ENCODE measurements around the gene ZDHHC13. TPM values are rescaled to one million over a fixed set of nuclear protein-coding genes. Genes with fewer than 3 reads are reported as not detected.

The ZDHHC13 gene
- polyA plus RNA-seq, 2 of the 4 experiments (the other 2 are of a cell fraction), result 17.6 to 34.3 TPM

GRCh38 chr11:19193916-19194315 lies 76.9 kb downstream of the ZDHHC13 start:
- no peak for FAIRE-seq
- 85% methylated on average over 2 of the region's 2 CpGs for WGBS (ENCODE audit: missing lambda C conversion rate)
- POLR2A ChIA-PET, result no interaction called here

GRCh38 chr11:19194620-19195308 lies 77.8 kb downstream of the ZDHHC13 start:
- H3K4me3 ChIP-seq, result no peak overlapping the region
- no peak for FAIRE-seq
- ChIA-PET CTCF (no interaction called here), POLR2A (no interaction called here)
- H3K4me2 ChIP-seq, result no peak overlapping the region
- no peaks in the 10 kb centered on the region for H3K4me1 ChIP-seq
- DNase-seq (ENCODE audit: low read depth in 1 of 2, low spot score in 1 of 2), result no peak
- no peak overlapping the region for H3K27ac ChIP-seq
- TF ChIP-seq EHMT2 (IDR thresholded peaks at IDR 0.05; ENCODE audit: low read depth), result no peak
- no peak for TF ChIP-seq POLR2AphosphoS2 (conservative IDR thresholded peaks at IDR 0.05; ENCODE audit: low read length)
- no peak for TF ChIP-seq BCL3 (IDR thresholded peaks at IDR 0.05)
- no peak for TF ChIP-seq HOXB5 (CRISPR knock-in tag; IDR thresholded peaks at IDR 0.05)
- no peak for TF ChIP-seq CEBPB (IDR thresholded peaks at IDR 0.05)
- no peak for TF ChIP-seq FOSL2 (IDR thresholded peaks at IDR 0.05)
- TF ChIP-seq FOSL2 (CRISPR knock-in tag; IDR thresholded peaks at IDR 0.05), result no peak
- TF ChIP-seq RNF2 (IDR thresholded peaks at IDR 0.05; ENCODE audit: borderline replicate concordance, low read depth), result no peak
- no peak for ATAC-seq
- 68% methylated on average over 4 of the region's 4 CpGs for WGBS (ENCODE audit: missing lambda C conversion rate)
- H3K9me3 ChIP-seq, result no peaks in the 10 kb centered on the region

More at GRCh38 chr11:19193916-19194315, 76.9 kb downstream of the ZDHHC13 start:
- no peaks in the 10 kb centered on the region for H3K4me1 ChIP-seq
- CTCF ChIA-PET, result no interaction called here
- no peak for TF ChIP-seq ZNF302 (CRISPR knock-in tag; IDR thresholded peaks at IDR 0.05)
- TF ChIP-seq CTCF (IDR thresholded peaks at IDR 0.05), result no peak
- TF ChIP-seq NR3C1 (IDR thresholded peaks at IDR 0.05), result no peak
- TF ChIP-seq HOXB13 (CRISPR knock-in tag; IDR thresholded peaks at IDR 0.05; ENCODE audit: low read depth), result no peak
- ATAC-seq (no peak), DNase-seq (ENCODE audit: low read depth in 1 of 2, low spot score in 1 of 2) (no peak)
- H3K27ac ChIP-seq, result no peak overlapping the region
- H3K9me3 ChIP-seq, result no peaks in the 10 kb centered on the region
- no peak overlapping the region for H3K4me3 ChIP-seq
- H3K4me2 ChIP-seq, result no peak overlapping the region

- peak in 1 of 2 experiments; percentile 48 for DNase-seq (ENCODE audit: low read depth in 1 of 2, low spot score in 1 of 2)
- no peaks in the 10 kb centered on the region for H3K4me1 ChIP-seq
- WGBS (ENCODE audit: missing lambda C conversion rate), result 39% methylated on average over 6 of the region's 6 CpGs
- no peak overlapping the region for H3K4me2 ChIP-seq
- TF ChIP-seq JUN (IDR thresholded peaks at IDR 0.05) (no peak), EHF (CRISPR knock-in tag; IDR thresholded peaks at IDR 0.05) (no peak)
- no peak; a peak in 1 of 6 replicates for ATAC-seq
- ChIA-PET POLR2A (no interaction called here), CTCF (no interaction called here)
- H3K4me3 ChIP-seq, result no peak overlapping the region
- FAIRE-seq, result no peak
- H3K9me3 ChIP-seq, result no peaks in the 10 kb centered on the region
- no peak overlapping the region for H3K27ac ChIP-seq
These were observed 79.5 kb downstream of the ZDHHC13 start for GRCh38 chr11:19196432-19196831.

GRCh38 chr11:19199048-19199447 lies 82.1 kb downstream of the ZDHHC13 start:
- POLR2A ChIA-PET, result no interaction called here
- H3K9me3 ChIP-seq, result no peaks in the 10 kb centered on the region
- 68% methylated on average over 6 of the region's 7 CpGs for WGBS (ENCODE audit: missing lambda C conversion rate)
- FAIRE-seq, result no peak
- H3K4me3 ChIP-seq, result no peak overlapping the region
- CTCF ChIA-PET, result interaction anchor here (1.1 to 2.4 kb wide), 4 partner anchors 20 to 355 kb away, joined by 3 to 7 read pairs (median 4); no protein-coding TSS in a partner anchor
- no peak overlapping the region for H3K27ac ChIP-seq
- no peak for ATAC-seq
- H3K4me2 ChIP-seq, result no peak overlapping the region
- H3K4me1 ChIP-seq, result no peaks in the 10 kb centered on the region
- DNase-seq (ENCODE audit: low read depth in 1 of 2, low spot score in 1 of 2), result no peak
- TF ChIP-seq HMGXB4 (CRISPR knock-in tag; IDR thresholded peaks at IDR 0.05; ENCODE audit: borderline replicate concordance) (no peak), FOSL2 (IDR thresholded peaks at IDR 0.05) (no peak), FOSL2 (CRISPR knock-in tag; IDR thresholded peaks at IDR 0.05) (no peak), EP300 (IDR thresholded peaks at IDR 0.05) (no peak), BCL3 (IDR thresholded peaks at IDR 0.05) (no peak), SMC3 (IDR thresholded peaks at IDR 0.05) (no peak), USF2 (IDR thresholded peaks at IDR 0.05) (no peak), ATOH8 (CRISPR knock-in tag; IDR thresholded peaks at IDR 0.05; ENCODE audit: low read depth) (no peak), ZNF302 (CRISPR knock-in tag; IDR thresholded peaks at IDR 0.05) (no peak), PBX3 (IDR thresholded peaks at IDR 0.05) (no peak)
